DMS114 treated with DMSO at 0.1 percent for 48 hours (cell line): ENCODE measurements around the gene SMOC1.
A peak's percentile ranks its signal among the peaks of the same experiment; 100 is the strongest.

Experiments
- DNase-seq: peaks from one replicate; lab custom pipeline; 2025; ENCODE audit not compliant: unreplicated experiment; lab: John Stamatoyannopoulos, UW

The SMOC1 gene

GRCh38 chr14:70004791-70005190, 125.6 kb downstream of the SMOC1 start:
- no peak for DNase-seq

- no peak for DNase-seq
Observed at GRCh38 chr14:70005281-70005805, 126.1 kb downstream of the SMOC1 start.

- no peak for DNase-seq
Observed at GRCh38 chr14:70006699-70007098, 127.5 kb downstream of the SMOC1 start.

GRCh38 chr14:70008284-70009262, 129.4 kb downstream of the SMOC1 start:
- no peak for DNase-seq

GRCh38 chr14:70009961-70010360, 130.7 kb downstream of the SMOC1 start:
- DNase-seq, result no peak

- no peak for DNase-seq
Observed at GRCh38 chr14:70011098-70011497, 131.9 kb downstream of the SMOC1 start.

- DNase-seq, result no peak
Observed at GRCh38 chr14:70011708-70012107, 132.5 kb downstream of the SMOC1 start.

GRCh38 chr14:70013271-70013873, 134.2 kb downstream of the SMOC1 start:
- DNase-seq, result no peak

GRCh38 chr14:70014406-70015095, 135.3 kb downstream of the SMOC1 start:
- DNase-seq, result no peak

- DNase-seq, result no peak
Observed at GRCh38 chr14:70018230-70018629, 139.0 kb downstream of the SMOC1 start.

- DNase-seq, result no peak
Observed at GRCh38 chr14:70018713-70019211, 139.5 kb downstream of the SMOC1 start.

- no peak for DNase-seq
Observed at GRCh38 chr14:70019695-70020094, 140.5 kb downstream of the SMOC1 start.

GRCh38 chr14:70020352-70021170, 141.3 kb downstream of the SMOC1 start:
- no peak for DNase-seq

GRCh38 chr14:70021548-70022220, 142.5 kb downstream of the SMOC1 start:
- no peak for DNase-seq

- no peak for DNase-seq
Observed at GRCh38 chr14:70022771-70023445, 143.7 kb downstream of the SMOC1 start.

- DNase-seq, result no peak
Observed at GRCh38 chr14:70023871-70024270, 144.7 kb downstream of the SMOC1 start.

GRCh38 chr14:70027785-70028428, 148.7 kb downstream of the SMOC1 start:
- peak; percentile 19 for DNase-seq

GRCh38 chr14:70029296-70030132, 150.3 kb downstream of the SMOC1 start:
- DNase-seq, result no peak
